Placental pericyte (primary cell): ENCODE data around the gene ARF6. TPM values are rescaled to one million over a fixed set of nuclear protein-coding genes. Genes with fewer than 3 reads are reported as not detected.

Source experiments
- small RNA-seq: library from RNA; depleted of rRNA; stranded (forward); fragments of <200 nt; gene quantifications from one replicate; pipeline ENCODE3, GENCODE V24; 2012; ENCODE audit warnings: low replicate concordance
- total RNA-seq: library from RNA; depleted of rRNA; stranded (reverse); fragments of >200 nt; gene quantifications from 2 replicates; pipeline ENCODE4 v1.2.3, GENCODE V29; 2012

ARF6 gene
- total RNA-seq = 41.4 and 88.0 TPM in 2 replicates

GRCh38 chr14:49892636-49893308, at the start of gene ARF6:
ARF6 (plus strand) TSS chr14:49893082; CDS start chr14:49893737, 655 bp downstream.

GRCh38 chr14:49852301-49853157, 40.4 kb upstream of the ARF6 start, which contains the start of gene NEMF:
NEMF (minus strand) TSS chr14:49852788; CDS start chr14:49852753, 35 bp downstream.

Small RNA genes lying within 50 kb of the gene (small RNA-seq; reads per million reads assigned to genes)
- gene RF00017 (not detected), gene RN7SL2 (2.3 reads per million, percentile 72 among the genes with 10 or more reads in this experiment), gene RN7SL3 (2.5 reads per million, percentile 75 among the genes with 10 or more reads in this experiment), gene RNU6-189P (not detected)

Other genes with a start within 250 kb of the ARF6 start
- gene POLE2, start 204.9 kb upstream of the ARF6 start, total RNA-seq = 1.3 and 19.2 TPM in 2 replicates
- 1.6 and 2.4 TPM in 2 replicates for gene KLHDC1, start 200.0 kb upstream of the ARF6 start, total RNA-seq
- gene KLHDC2, start 124.9 kb upstream of the ARF6 start, total RNA-seq = 50.1 and 78.3 TPM in 2 replicates
- 48.6 and 61.4 TPM in 2 replicates for gene NEMF, start 40.3 kb upstream of the ARF6 start, total RNA-seq
- gene VCPKMT, start 223.5 kb downstream of the ARF6 start, total RNA-seq = 2.4 and 7.3 TPM in 2 replicates